IgD-negative memory B cell (primary cell): ENCODE measurements around the gene PEX11A. TPM values are rescaled to one million over a fixed set of nuclear protein-coding genes. Genes with fewer than 3 reads are reported as not detected.

Experiments
- H3K27ac Mint-ChIP-seq, 3 donors: one replicate each; pipeline ENCODE4 v1.8.0; 2020 to 2022; ENCODE audit warnings: mild to moderate bottlenecking in 3 of 3, mixed read lengths in 3 of 3, moderate library complexity in 1 of 3
- H3K27me3 Mint-ChIP-seq: one replicate; pipeline ENCODE4 v1.8.0; 2021; ENCODE audit warnings: mixed read lengths
- H3K36me3 Mint-ChIP-seq: one replicate; pipeline ENCODE4 v1.8.0; 2020; ENCODE audit warnings: mild to moderate bottlenecking, mixed read lengths
- H3K4me1 Mint-ChIP-seq, 3 donors: one replicate each; pipeline ENCODE4 v1.8.0; 2020 to 2022; ENCODE audit warnings: mixed read lengths in 3 of 3, mild to moderate bottlenecking in 1 of 3
- H3K4me3 Mint-ChIP-seq, 4 donors: one replicate each; pipeline ENCODE4 v1.8.0; 2020 to 2022; ENCODE audit warnings: mild to moderate bottlenecking in 4 of 4, mixed read lengths in 4 of 4, moderate library complexity in 3 of 4
- H3K9me3 Mint-ChIP-seq, 3 donors: one replicate each; pipeline ENCODE4 v1.8.0; 2020 to 2021; ENCODE audit warnings: mixed read lengths in 3 of 3, mild to moderate bottlenecking in 1 of 3
- polyA plus RNA-seq: library from polyadenylated mRNA; unstranded; fragments of 300-500 nt; fragmentation: Illumina TruSeq; gene quantifications from one replicate; pipeline ENCODE4 v1.2.3, GENCODE V29; 2021

PEX11A gene
- polyA plus RNA-seq, 1 donor from 2014 or later, result 1.3 TPM

DNA sequence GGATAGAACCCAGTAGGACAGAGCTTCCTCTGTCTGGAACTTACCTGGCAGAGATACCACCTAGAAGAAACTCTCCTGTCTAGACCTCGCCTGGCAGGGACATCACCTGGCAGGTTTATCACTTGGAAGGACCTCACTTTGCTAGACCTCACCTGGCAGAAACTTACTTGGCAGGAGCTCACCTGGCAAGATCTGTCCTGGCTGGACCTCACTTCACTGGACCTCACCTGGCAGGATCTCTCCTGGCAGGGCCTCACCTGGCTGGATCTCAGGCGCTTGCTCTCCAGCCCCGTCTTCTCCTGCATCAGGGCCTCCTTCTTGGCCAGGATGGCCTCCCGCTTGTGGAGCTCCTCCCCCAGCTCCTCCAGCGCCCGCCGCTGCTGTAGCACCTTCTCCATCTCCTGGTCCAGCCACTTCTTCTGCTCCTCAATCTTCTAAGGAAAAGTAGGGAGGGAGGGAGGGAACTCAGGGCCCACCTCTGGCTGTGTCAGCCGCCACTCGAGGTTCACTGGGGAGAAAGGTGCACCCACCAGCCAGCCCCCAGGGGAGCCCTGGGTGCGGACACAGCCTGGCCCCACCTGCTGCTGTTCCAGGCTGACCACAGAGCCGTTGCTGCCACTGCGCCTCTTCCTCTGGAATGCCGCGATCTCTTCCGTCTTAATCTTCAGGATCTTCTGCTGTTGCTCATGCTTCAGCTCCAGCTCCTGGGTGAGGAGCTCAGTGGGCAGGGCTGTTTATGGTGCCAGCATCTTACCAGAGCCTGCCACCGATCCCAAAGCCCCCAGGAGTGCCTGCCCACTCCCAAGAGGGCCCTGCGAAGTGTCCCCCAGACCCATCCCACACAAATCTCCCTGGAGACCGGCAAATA lies 57.8 kb downstream of the PEX11A start:
- Mint-ChIP-seq H3K4me1 (no peaks in the 10 kb centered on the region), H3K27ac (no peak overlapping the region), H3K27me3 (no peaks in the 10 kb centered on the region), H3K36me3 (peaks cover 5% of the 10 kb centered on the region), H3K9me3 (peaks cover 0 to 2% (median 0%) of the 10 kb centered on the region in 3 donors), H3K4me3 (peak overlapping the region in 1 of 4 donors; percentile 9)

DNA sequence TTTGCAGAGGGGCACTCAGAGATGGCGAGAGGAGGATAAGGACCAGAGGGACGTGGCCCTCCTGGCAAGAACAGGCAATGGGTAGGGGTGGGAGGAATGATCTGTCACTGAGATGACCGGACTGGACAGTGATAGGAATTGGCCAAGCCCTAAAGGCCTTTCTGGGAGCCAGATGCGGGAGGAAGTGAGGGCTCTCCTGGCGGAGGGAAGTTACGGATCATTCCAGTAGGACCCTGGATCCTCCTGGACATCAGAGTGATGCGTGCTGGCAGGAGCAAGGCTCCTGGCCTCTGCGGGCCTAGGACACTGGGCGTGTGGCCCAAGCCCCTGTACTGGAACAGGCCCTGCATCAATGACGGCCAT lies 58.7 kb downstream of the PEX11A start:
- H3K4me1 Mint-ChIP-seq, result no peaks in the 10 kb centered on the region
- no peak overlapping the region for H3K27ac Mint-ChIP-seq
- no peaks in the 10 kb centered on the region for H3K27me3 Mint-ChIP-seq

More for the DNA sequence above, 58.7 kb downstream of the PEX11A start:
- peaks cover 0 to 2% (median 0%) of the 10 kb centered on the region in 3 donors for H3K9me3 Mint-ChIP-seq
- peaks cover 5% of the 10 kb centered on the region for H3K36me3 Mint-ChIP-seq
- no peak overlapping the region for H3K4me3 Mint-ChIP-seq

Other genes starting within 250 kb of the PEX11A start
- gene RHCG, start 194.2 kb downstream of the PEX11A start, polyA plus RNA-seq, result not detected
- not detected for gene TICRR, start 115.3 kb downstream of the PEX11A start, polyA plus RNA-seq
- not detected for gene KIF7, start 35.3 kb downstream of the PEX11A start, polyA plus RNA-seq
- gene PLIN1, start 11.4 kb downstream of the PEX11A start, polyA plus RNA-seq, result not detected
- not detected for gene WDR93, start 57 bp upstream of the PEX11A start, polyA plus RNA-seq
- gene MESP1, start 60.5 kb upstream of the PEX11A start, polyA plus RNA-seq, result 1.8 TPM
- gene MESP2, start 85.6 kb upstream of the PEX11A start, polyA plus RNA-seq, result not detected
- gene ANPEP, start 124.1 kb upstream of the PEX11A start, polyA plus RNA-seq, result 0.46 TPM
- gene AP3S2, start 203.2 kb upstream of the PEX11A start, polyA plus RNA-seq, result 29.7 TPM
- gene ARPIN, start 222.2 kb upstream of the PEX11A start, polyA plus RNA-seq, result not detected